ENCODE measurements around the gene NEU3.

Gene NEU3

DNA sequence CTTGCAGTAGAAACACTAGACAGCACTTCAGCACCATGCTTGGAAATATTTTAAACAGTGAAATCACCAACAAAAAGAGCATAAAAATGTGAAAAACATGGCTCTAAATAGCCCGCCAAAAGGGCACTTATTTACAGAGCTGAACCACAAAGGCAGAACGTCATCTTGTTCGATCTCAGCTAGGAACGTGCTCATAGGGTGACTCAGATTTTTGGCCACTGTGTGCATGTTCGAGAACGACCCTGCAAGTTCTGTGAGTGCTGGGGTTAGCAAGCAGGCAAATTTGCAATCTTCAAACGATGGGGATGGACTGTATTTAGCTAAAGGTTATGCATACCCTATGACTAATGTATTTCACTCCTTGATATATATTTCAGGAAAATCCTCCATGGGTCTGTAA, 77.3 kb downstream of the NEU3 start:
- no peak overlapping the region for H3K4me3 ChIP-seq
- TF ChIP-seq, protein P1, sequence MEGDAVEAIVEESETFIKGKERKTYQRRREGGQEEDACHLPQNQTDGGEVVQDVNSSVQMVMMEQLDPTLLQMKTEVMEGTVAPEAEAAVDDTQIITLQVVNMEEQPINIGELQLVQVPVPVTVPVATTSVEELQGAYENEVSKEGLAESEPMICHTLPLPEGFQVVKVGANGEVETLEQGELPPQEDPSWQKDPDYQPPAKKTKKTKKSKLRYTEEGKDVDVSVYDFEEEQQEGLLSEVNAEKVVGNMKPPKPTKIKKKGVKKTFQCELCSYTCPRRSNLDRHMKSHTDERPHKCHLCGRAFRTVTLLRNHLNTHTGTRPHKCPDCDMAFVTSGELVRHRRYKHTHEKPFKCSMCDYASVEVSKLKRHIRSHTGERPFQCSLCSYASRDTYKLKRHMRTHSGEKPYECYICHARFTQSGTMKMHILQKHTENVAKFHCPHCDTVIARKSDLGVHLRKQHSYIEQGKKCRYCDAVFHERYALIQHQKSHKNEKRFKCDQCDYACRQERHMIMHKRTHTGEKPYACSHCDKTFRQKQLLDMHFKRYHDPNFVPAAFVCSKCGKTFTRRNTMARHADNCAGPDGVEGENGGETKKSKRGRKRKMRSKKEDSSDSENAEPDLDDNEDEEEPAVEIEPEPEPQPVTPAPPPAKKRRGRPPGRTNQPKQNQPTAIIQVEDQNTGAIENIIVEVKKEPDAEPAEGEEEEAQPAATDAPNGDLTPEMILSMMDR (IDR thresholded peaks at IDR 0.05) = no peak
- no peak overlapping the region for H3K27ac ChIP-seq
- DNase-seq (ENCODE audit: low spot score) = no peak

All from coronary artery (tissue), 2 donors.